PC-3 (cell line): ENCODE data around the gene POR. TPM values are rescaled to one million over a fixed set of nuclear protein-coding genes. Genes with fewer than 3 reads are reported as not detected.

Source experiments
- ATAC-seq: fragments of 200-7000 bp; cut with Tn5 transposase; 2 replicates; pipeline ENCODE4 v1.9.1; 2020; ENCODE audit warnings: mild to moderate bottlenecking, moderate library complexity
- BruUV-seq: library from RNA; stranded (reverse); fragments of 400-500 nt; replicated peaks from 2 replicates; lab custom pipeline; 2021; lab: Mats Ljungman, UMichigan
- CTCF ChIA-PET: fragments of 300-600 bp; sonication (Branson Sonifier 250); formaldehyde crosslinking; loops from one replicate; lab custom pipeline; 2022; ENCODE audit warnings: antibody characterized with exemption; lab: Charles Lee
- POLR2A ChIA-PET: fragments of 300-600 bp; sonication (Branson Sonifier 250); formaldehyde crosslinking; loops from one replicate; lab custom pipeline; 2022; ENCODE audit warnings: antibody characterized with exemption; ENCODE audit not compliant: unreplicated experiment; lab: Charles Lee
- DNase-seq: peaks from one replicate; pipeline ENCODE4 v3.0.0-alpha.2; 2015
- H2AFZ ChIP-seq: fragments of 300-600 bp; sonication (generic); 2 replicates; pipeline ENCODE4 v1.6.0; 2016; ENCODE audit warnings: antibody characterized with exemption, low read length
- H3F3A ChIP-seq: fragments of 300-600 bp; sonication (generic); one replicate; pipeline ENCODE4 v1.6.0; 2017; ENCODE audit warnings: antibody characterized with exemption, low read length, control low read depth, mild to moderate bottlenecking; ENCODE audit not compliant: unreplicated experiment
- H3K27ac ChIP-seq: fragments of 300-600 bp; sonication (generic); 2 replicates; pipeline ENCODE4 v1.5.1; 2016; ENCODE audit warnings: mild to moderate bottlenecking, low read length
- H3K27me3 ChIP-seq: fragments of 300-600 bp; sonication (generic); 2 replicates; pipeline ENCODE4 v1.6.1; 2016; ENCODE audit warnings: low read length, mixed read lengths
- H3K36me3 ChIP-seq: fragments of 300-600 bp; sonication (generic); 2 replicates; pipeline ENCODE4 v1.6.1; 2016; ENCODE audit warnings: low read depth, mixed run types, low read length, mixed read lengths
- H3K4me1 ChIP-seq: fragments of 300-600 bp; sonication (generic); 2 replicates; pipeline ENCODE4 v1.5.1; 2016; ENCODE audit warnings: low read length; ENCODE audit not compliant: insufficient read depth
- H3K4me2 ChIP-seq: fragments of 300-600 bp; sonication (generic); 2 replicates; pipeline ENCODE4 v1.6.0; 2016; ENCODE audit warnings: low read length
- H3K4me3 ChIP-seq: fragments of 300-600 bp; sonication (generic); 2 replicates; pipeline ENCODE4 v1.5.1; 2016; ENCODE audit warnings: mild to moderate bottlenecking, low read length, mixed read lengths
- H3K79me2 ChIP-seq: fragments of 300-600 bp; sonication (generic); 2 replicates; pipeline ENCODE4 v1.6.1; 2017; ENCODE audit warnings: low read length, mixed read lengths
- H3K9ac ChIP-seq: fragments of 300-600 bp; sonication (generic); 2 replicates; pipeline ENCODE4 v1.6.0; 2016; ENCODE audit warnings: mild to moderate bottlenecking, low read length
- H3K9me2 ChIP-seq: fragments of 300-600 bp; sonication (generic); replicated peaks from 2 replicates; pipeline ENCODE4 v1.6.1; 2016; ENCODE audit warnings: mixed run types, low read length, mixed read lengths
- H3K9me3 ChIP-seq: fragments of 300-600 bp; sonication (generic); 2 replicates; pipeline ENCODE4 v1.6.1; 2016; ENCODE audit warnings: low read length, mixed read lengths
- H4K20me1 ChIP-seq: fragments of 300-600 bp; sonication (generic); 2 replicates; pipeline ENCODE4 v1.6.1; 2016; ENCODE audit warnings: low read length, mixed read lengths
- EZH2 ChIP-seq: fragments of 300-600 bp; sonication (generic); IDR thresholded peaks from one replicate; pipeline ENCODE4 v1.6.1; 2017; ENCODE audit warnings: antibody characterized with exemption, mild to moderate bottlenecking, low read length; ENCODE audit not compliant: unreplicated experiment
- EZH2phosphoT487 ChIP-seq: fragments of 300-600 bp; sonication (generic); IDR thresholded peaks from 2 replicates; pipeline ENCODE4 v1.6.1; 2018; ENCODE audit warnings: mild to moderate bottlenecking, antibody characterized with exemption, low read length, borderline replicate concordance
- intact Hi-C: fragments of 100-400 bp; cut with micrococcal nuclease; formaldehyde crosslinking; loops from 2 replicates; pipeline ENCODE4 v1.9.0; 2023
- total RNA-seq: library from RNA; depleted of rRNA; stranded (reverse); fragments of >200 nt; gene quantifications from 2 replicates; pipeline ENCODE4 v1.2.3, GENCODE V29; 2014
- TF ChIP-seq, protein P1 (sequence below): fragments of 300-600 bp; sonication (generic); conservative IDR thresholded peaks from 2 replicates; pipeline ENCODE4 v1.5.1; 2017; ENCODE audit warnings: antibody characterized with exemption, low read depth, mild to moderate bottlenecking, low read length

POR gene
- total RNA-seq, 1 experiment from 2014 or later: 112 TPM

DNA sequence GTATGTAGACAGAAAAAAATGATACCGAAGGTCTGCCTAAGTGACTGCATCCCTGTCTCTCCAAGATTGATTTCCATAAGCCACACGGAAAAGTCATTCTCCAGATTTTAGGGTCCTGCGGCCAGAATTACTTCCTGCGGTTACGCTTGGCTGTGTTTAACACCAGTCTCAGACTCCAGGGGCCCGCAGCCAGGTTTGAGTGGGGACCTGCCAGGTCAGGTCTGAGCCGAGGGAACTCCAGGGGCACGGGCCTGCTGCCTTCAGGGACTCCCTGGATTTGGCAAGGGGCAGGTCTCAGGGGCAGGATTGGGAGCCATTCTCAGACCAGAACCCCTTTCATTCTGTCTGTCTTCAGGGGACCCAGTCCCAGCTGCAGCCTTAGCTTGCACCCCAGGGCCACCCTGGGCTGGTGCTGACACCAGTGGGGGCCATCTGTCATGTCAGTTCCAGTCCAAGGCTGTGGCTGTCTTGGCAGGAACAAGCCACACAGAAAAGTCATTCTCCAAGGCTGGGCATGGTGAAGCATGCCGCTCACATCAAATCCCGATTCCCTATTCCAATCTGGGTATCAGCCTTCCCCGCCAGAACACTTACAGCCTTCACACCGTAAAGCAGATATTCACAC is 40.5 kb downstream of the POR start:
- H3K27ac ChIP-seq: 0 out of 2 replicates have a peak overlapping the region, but pooled peaks have one; percentile 25
- no TSS peak for BruUV-seq
- no peaks in the 10 kb centered on the region for H3K9me2 ChIP-seq
- intact Hi-C loops: no loop called here
- H3K9ac ChIP-seq: no peak overlapping the region
- POLR2A ChIA-PET: no interaction called here
- ATAC-seq (no peak), DNase-seq (no peak)
- no peak overlapping the region for H3K4me3 ChIP-seq
- H3K79me2 ChIP-seq: no peaks in the 10 kb centered on the region; the same call in 1 of the 2 replicates
- peaks cover 21% of the 10 kb centered on the region for H3K36me3 ChIP-seq
- H3K9me3 ChIP-seq: no peaks in the 10 kb centered on the region
- 0 out of 2 replicates have a peak, but pooled peaks cover 4% of the 10 kb centered on the region for H4K20me1 ChIP-seq
- no peak overlapping the region for H2AFZ ChIP-seq
- TF ChIP-seq EZH2phosphoT487 (no peak), EZH2 (no peak)
- TF ChIP-seq, protein P1, sequence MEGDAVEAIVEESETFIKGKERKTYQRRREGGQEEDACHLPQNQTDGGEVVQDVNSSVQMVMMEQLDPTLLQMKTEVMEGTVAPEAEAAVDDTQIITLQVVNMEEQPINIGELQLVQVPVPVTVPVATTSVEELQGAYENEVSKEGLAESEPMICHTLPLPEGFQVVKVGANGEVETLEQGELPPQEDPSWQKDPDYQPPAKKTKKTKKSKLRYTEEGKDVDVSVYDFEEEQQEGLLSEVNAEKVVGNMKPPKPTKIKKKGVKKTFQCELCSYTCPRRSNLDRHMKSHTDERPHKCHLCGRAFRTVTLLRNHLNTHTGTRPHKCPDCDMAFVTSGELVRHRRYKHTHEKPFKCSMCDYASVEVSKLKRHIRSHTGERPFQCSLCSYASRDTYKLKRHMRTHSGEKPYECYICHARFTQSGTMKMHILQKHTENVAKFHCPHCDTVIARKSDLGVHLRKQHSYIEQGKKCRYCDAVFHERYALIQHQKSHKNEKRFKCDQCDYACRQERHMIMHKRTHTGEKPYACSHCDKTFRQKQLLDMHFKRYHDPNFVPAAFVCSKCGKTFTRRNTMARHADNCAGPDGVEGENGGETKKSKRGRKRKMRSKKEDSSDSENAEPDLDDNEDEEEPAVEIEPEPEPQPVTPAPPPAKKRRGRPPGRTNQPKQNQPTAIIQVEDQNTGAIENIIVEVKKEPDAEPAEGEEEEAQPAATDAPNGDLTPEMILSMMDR: no peak
- peaks cover 15% of the 10 kb centered on the region for H3K4me1 ChIP-seq
- no peak overlapping the region for H3K4me2 ChIP-seq
- CTCF ChIA-PET: no interaction called here
- no peaks in the 10 kb centered on the region for H3K27me3 ChIP-seq
- H3F3A ChIP-seq: no peaks in the 10 kb centered on the region

- peaks cover 21% of the 10 kb centered on the region for H3K36me3 ChIP-seq
Observed at GRCh38 chr7:75957021-75957736, 42.2 kb downstream of the POR start.

More at GRCh38 chr7:75957021-75957736, 42.2 kb downstream of the POR start:
- no peaks in the 10 kb centered on the region for H3K9me2 ChIP-seq
- no peak overlapping the region for H2AFZ ChIP-seq
- ChIA-PET CTCF (no interaction called here), POLR2A (no interaction called here)
- DNase-seq: no peak
- H3K27me3 ChIP-seq: no peaks in the 10 kb centered on the region
- no peak overlapping the region for H3K4me2 ChIP-seq
- H3K27ac ChIP-seq: no peak overlapping the region
- intact Hi-C loops: no loop called here
- H3K9ac ChIP-seq: no peak overlapping the region
- H3K79me2 ChIP-seq: no peaks in the 10 kb centered on the region
- H3K9me3 ChIP-seq: no peaks in the 10 kb centered on the region
- no peak overlapping the region for H3K4me3 ChIP-seq
- H4K20me1 ChIP-seq: 0 out of 2 replicates have a peak, but pooled peaks cover 4% of the 10 kb centered on the region
- H3F3A ChIP-seq: no peaks in the 10 kb centered on the region
- TF ChIP-seq, protein P1: no peak
- TF ChIP-seq EZH2phosphoT487: no peak
- no peak for TF ChIP-seq EZH2
- H3K4me1 ChIP-seq: peaks cover 15% of the 10 kb centered on the region
- no TSS peak for BruUV-seq
- ATAC-seq: no peak
